ENCODE measurements around the gene GRK1. TPM values are rescaled to one million over a fixed set of nuclear protein-coding genes. Genes with fewer than 3 reads are reported as not detected.

GRK1 gene
- total RNA-seq, 1 donor from 2014 or later: 1.1 TPM

DNA sequence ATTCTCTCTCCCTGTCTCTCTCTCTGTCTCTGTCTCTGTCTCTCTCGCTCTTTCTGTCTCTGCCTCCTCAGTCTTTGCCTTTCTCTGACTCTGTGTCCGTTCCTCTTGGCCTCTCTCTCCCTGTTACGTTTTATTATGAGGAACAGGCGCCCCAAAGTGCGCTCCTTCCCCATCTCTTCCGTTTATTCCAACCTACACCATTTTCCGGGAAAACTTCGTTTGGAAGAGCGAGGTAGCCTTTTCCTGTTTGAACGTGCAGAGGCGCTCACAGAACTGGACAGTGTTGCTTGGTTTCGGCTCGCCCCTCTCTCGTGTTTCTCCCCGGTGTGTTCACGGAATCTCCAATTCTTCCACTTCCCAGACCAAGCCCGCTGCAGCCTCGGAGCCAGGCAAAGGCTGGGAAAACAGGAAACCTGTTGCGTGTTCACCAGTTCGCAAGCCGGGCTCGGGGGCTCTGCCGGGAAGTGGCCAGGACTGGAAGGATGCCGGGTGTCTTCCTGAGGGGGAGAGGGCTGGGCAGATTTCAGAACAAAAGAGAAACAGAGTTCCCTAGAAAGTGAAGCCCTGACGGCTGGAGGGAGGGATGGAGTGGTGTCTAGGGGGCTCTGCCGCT lies 92.6 kb downstream of the GRK1 start:
- Mint-ChIP-seq H3K36me3 (ENCODE audit: insufficient read depth) (no peaks in the 10 kb centered on the region), H3K9me3 (ENCODE audit: low read depth) (no peaks in the 10 kb centered on the region), H3K27me3 (peaks cover 68% of the 10 kb centered on the region), H3K4me3 (ENCODE audit: low read depth) (peak overlapping the region; percentile 81), H3K27ac (no peak overlapping the region), H3K4me1 (ENCODE audit: low read depth) (peaks cover 7% of the 10 kb centered on the region)
- TF ChIP-seq, protein P1, sequence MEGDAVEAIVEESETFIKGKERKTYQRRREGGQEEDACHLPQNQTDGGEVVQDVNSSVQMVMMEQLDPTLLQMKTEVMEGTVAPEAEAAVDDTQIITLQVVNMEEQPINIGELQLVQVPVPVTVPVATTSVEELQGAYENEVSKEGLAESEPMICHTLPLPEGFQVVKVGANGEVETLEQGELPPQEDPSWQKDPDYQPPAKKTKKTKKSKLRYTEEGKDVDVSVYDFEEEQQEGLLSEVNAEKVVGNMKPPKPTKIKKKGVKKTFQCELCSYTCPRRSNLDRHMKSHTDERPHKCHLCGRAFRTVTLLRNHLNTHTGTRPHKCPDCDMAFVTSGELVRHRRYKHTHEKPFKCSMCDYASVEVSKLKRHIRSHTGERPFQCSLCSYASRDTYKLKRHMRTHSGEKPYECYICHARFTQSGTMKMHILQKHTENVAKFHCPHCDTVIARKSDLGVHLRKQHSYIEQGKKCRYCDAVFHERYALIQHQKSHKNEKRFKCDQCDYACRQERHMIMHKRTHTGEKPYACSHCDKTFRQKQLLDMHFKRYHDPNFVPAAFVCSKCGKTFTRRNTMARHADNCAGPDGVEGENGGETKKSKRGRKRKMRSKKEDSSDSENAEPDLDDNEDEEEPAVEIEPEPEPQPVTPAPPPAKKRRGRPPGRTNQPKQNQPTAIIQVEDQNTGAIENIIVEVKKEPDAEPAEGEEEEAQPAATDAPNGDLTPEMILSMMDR (IDR thresholded peaks at IDR 0.05; ENCODE audit: unreplicated experiment): no peak
- no peak for DNase-seq (ENCODE audit: low spot score, unreplicated experiment)

DNA sequence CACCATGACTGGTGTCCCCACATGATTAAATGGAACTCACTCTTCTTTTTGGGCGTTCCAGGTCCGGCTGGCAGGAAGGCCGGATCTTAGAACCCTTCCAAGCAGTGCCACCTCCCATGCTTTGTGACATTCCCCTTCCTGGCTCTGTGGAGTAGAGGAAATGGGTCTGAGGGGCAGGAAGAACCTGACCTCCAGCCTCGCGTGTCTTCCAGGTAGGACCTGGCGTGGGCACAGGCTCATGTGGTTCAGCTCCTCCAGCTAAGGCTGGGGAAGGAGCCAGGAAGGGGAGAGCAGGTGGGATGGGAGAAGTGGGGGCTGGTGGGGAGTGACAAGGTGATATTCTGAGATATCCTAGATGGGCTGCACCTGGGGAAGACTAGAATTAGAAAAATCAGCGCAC lies 94.1 kb downstream of the GRK1 start:
- no peaks in the 10 kb centered on the region for H3K36me3 Mint-ChIP-seq (ENCODE audit: insufficient read depth)
- no peak overlapping the region for H3K4me3 Mint-ChIP-seq (ENCODE audit: low read depth)
- TF ChIP-seq, protein P1 (IDR thresholded peaks at IDR 0.05; ENCODE audit: unreplicated experiment): no peak
- H3K9me3 Mint-ChIP-seq (ENCODE audit: low read depth): no peaks in the 10 kb centered on the region
- H3K27ac Mint-ChIP-seq: no peak overlapping the region
- peaks cover 62% of the 10 kb centered on the region for H3K27me3 Mint-ChIP-seq
- DNase-seq (ENCODE audit: low spot score, unreplicated experiment): no peak
- peaks cover 7% of the 10 kb centered on the region for H3K4me1 Mint-ChIP-seq (ENCODE audit: low read depth)

DNA sequence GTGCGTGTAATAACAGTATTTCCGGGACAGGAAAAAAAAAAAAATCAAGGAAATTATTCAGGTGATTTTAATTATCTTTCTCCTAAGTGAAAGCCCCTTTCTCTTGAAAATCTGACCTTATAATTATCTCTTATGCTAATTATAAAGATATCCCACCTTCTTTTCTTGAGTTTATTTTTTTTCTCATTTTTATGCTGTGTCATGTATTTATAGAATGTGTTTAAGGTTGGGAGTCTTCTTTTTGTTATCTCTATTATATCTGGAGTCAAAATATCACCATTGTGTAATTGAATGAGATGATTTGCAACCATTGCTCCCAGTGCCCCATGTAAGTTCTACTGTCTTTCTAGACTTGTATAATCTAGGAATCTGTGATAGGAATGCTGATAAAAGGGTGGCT lies 95.1 kb downstream of the GRK1 start:
- no peak for DNase-seq (ENCODE audit: low spot score, unreplicated experiment)
- H3K27me3 Mint-ChIP-seq: peaks cover 58% of the 10 kb centered on the region
- peaks cover 7% of the 10 kb centered on the region for H3K4me1 Mint-ChIP-seq (ENCODE audit: low read depth)

DNA sequence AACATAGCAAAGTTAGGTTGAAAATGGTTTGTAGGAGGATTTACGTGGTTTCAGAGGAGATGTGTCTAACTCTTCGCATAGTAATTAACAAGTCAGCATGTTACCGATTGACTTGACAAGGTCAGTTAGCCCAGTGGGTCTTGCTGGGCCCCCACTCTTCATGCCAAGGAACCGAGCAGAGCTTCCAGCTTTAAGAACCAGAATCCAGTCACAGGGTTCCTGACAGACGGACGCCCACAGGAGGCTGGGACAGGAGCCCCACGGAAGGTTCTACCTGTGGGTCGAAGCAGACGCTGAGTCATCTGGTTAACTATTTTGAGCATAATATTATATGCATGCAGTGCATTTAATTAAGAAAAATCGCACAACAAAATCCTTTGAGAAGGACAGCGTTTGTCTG lies 95.5 kb downstream of the GRK1 start:
- Mint-ChIP-seq H3K4me3 (ENCODE audit: low read depth) (no peak overlapping the region), H3K4me1 (ENCODE audit: low read depth) (peaks cover 7% of the 10 kb centered on the region), H3K9me3 (ENCODE audit: low read depth) (no peaks in the 10 kb centered on the region), H3K27ac (no peak overlapping the region), H3K36me3 (ENCODE audit: insufficient read depth) (no peaks in the 10 kb centered on the region), H3K27me3 (peaks cover 54% of the 10 kb centered on the region)
- DNase-seq (ENCODE audit: low spot score, unreplicated experiment): no peak
- TF ChIP-seq, protein P1 (IDR thresholded peaks at IDR 0.05; ENCODE audit: unreplicated experiment): no peak

More for the DNA sequence above, 95.1 kb downstream of the GRK1 start:
- Mint-ChIP-seq H3K9me3 (ENCODE audit: low read depth) (no peaks in the 10 kb centered on the region), H3K36me3 (ENCODE audit: insufficient read depth) (no peaks in the 10 kb centered on the region), H3K27ac (no peak overlapping the region), H3K4me3 (ENCODE audit: low read depth) (no peak overlapping the region)
- TF ChIP-seq, protein P1 (IDR thresholded peaks at IDR 0.05; ENCODE audit: unreplicated experiment): no peak

DNA sequence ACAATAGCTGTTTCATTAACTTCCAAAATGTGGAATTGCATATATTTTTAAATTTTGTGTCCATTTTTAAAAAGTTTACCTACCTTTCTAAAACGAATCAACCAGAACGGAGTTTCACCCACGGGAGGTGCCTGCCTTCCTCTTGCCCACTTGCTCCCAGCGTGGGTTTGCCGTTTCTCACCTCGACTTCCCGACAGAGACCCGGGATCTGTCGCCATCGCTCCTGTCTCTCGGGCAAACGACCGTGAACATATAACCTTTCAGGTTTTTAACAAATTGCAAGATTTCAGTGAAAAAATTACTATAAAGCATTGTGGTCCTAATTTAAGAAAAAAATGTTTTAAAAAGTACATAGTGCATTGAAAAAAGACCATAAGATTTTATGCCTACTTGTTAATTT lies 96.2 kb downstream of the GRK1 start:
- Mint-ChIP-seq H3K4me1 (ENCODE audit: low read depth) (peaks cover 7% of the 10 kb centered on the region), H3K27me3 (peaks cover 50% of the 10 kb centered on the region), H3K9me3 (ENCODE audit: low read depth) (no peaks in the 10 kb centered on the region), H3K36me3 (ENCODE audit: insufficient read depth) (no peaks in the 10 kb centered on the region), H3K4me3 (ENCODE audit: low read depth) (no peak overlapping the region), H3K27ac (no peak overlapping the region)
- no peak for DNase-seq (ENCODE audit: low spot score, unreplicated experiment)
- TF ChIP-seq, protein P1 (IDR thresholded peaks at IDR 0.05; ENCODE audit: unreplicated experiment): no peak

Data from progenitor cell of endocrine pancreas (in vitro differentiated cells).